Measurements from ENCODE around the gene CSF3R. TPM values are rescaled to one million over a fixed set of nuclear protein-coding genes. Genes with fewer than 3 reads are reported as not detected.
"Not testable (repeated sequence)": the region's sequence is repeated elsewhere in the genome, so short reads cannot be mapped to it uniquely, and the experiment has no call there.

The CSF3R gene
- polyA plus RNA-seq, 1 experiment = not detected

DNA sequence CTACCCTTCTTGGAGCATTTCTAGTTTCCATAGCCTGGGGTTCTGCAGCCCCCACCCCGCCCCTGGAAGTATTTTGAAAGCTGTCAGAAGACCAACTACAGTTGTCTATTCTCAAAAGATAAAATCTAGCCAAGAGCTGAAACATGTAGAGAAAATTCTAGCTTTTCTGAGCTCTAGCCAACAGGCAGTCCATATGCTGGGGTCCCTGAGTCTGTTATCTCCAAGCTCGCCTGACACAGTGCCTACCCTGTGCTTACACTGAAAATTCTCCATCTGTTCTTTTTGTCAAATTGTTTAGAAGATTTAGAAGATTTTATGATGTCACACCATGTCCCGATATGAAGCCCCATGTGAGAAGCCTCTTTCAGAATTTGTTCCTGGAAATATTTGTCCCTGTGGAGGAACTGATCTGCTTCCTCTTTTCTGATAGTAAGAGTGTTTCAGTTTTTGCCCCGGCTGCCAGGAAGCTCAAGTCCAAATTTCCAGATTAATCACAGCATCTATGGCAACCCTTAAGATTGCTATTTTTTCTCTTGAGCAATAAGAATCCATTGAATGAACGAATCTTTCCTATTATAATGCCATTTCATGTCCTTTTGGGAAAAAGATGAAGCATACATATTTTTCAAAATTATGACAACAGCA, 23.7 kb upstream of the CSF3R start:
- DNase-seq (ENCODE audit: low read depth) = no peak
- Histone ChIP-seq H3K27me3 (ENCODE audit: control insufficient read depth, insufficient read depth, low read length) (no peaks in the 10 kb centered on the region), H3K36me3 (ENCODE audit: control insufficient read depth, insufficient read depth, low read length) (no peaks in the 10 kb centered on the region), H3K4me3 (ENCODE audit: low read depth, low read length) (no peak overlapping the region)
- TF ChIP-seq, protein P1, sequence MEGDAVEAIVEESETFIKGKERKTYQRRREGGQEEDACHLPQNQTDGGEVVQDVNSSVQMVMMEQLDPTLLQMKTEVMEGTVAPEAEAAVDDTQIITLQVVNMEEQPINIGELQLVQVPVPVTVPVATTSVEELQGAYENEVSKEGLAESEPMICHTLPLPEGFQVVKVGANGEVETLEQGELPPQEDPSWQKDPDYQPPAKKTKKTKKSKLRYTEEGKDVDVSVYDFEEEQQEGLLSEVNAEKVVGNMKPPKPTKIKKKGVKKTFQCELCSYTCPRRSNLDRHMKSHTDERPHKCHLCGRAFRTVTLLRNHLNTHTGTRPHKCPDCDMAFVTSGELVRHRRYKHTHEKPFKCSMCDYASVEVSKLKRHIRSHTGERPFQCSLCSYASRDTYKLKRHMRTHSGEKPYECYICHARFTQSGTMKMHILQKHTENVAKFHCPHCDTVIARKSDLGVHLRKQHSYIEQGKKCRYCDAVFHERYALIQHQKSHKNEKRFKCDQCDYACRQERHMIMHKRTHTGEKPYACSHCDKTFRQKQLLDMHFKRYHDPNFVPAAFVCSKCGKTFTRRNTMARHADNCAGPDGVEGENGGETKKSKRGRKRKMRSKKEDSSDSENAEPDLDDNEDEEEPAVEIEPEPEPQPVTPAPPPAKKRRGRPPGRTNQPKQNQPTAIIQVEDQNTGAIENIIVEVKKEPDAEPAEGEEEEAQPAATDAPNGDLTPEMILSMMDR (IDR thresholded peaks at IDR 0.05; ENCODE audit: insufficient read depth, low read depth, low read length) = no peak
- POLR2A ChIA-PET = no interaction called here
- CTCF ChIA-PET = interaction anchor here (1.1 to 4.5 kb wide), 3 partner anchors 10 to 22 kb away, joined by 3 to 36 read pairs (median 3); no protein-coding TSS in a partner anchor

DNA sequence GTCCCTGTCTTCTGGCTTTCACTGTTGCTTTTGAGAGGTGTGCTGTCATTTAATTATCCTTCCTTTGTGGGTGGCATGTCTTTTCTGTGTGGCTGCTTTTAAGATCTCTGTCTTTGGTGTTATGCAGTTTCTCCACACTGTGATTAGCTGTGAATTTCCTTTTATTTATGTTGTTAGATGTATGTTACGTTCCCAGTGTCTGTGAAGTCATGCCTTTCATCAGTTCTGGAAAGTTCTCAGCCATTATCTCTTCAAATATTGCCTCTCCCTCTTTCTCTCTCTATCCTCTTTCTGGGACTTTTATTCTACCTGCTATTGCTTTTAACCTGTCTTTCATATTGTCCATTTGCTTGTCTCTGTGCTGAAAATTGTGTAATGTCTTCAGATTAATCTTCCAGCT, 21.0 kb upstream of the CSF3R start:
- TF ChIP-seq, protein P1 (IDR thresholded peaks at IDR 0.05; ENCODE audit: insufficient read depth, low read depth, low read length) = no peak
- H3K36me3 ChIP-seq (ENCODE audit: control insufficient read depth, insufficient read depth, low read length) = no peaks in the 10 kb centered on the region
- H3K27me3 ChIP-seq (ENCODE audit: control insufficient read depth, insufficient read depth, low read length) = no peaks in the 10 kb centered on the region
- no peak for DNase-seq (ENCODE audit: low read depth)
- no peak overlapping the region for H3K4me3 ChIP-seq (ENCODE audit: low read depth, low read length)
- CTCF ChIA-PET = interaction anchor here (2.7 kb wide), 1 partner anchor 13 kb away, joined by 12 read pairs; no protein-coding TSS in a partner anchor
- POLR2A ChIA-PET = no interaction called here

DNA sequence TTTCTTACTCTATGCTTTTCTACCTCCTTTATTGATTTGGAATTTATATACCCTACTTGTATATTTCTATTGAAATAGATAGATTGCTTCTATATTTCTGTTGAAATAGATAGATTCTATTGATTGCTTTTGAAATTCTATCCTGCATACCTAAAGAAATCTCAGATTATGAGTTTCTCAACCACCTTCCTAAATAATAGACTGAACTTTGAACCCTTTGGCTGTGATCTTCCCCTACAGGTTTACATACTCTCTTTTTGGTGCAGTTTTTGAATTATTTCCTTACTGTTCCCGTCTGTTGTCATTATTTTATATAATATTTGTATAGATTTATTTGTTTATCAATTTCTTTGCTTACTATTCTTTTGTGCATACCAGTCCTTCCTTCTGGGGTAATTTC, 20.4 kb upstream of the CSF3R start:
- Histone ChIP-seq H3K4me3 (ENCODE audit: low read depth, low read length) (no peak overlapping the region), H3K36me3 (ENCODE audit: control insufficient read depth, insufficient read depth, low read length) (no peaks in the 10 kb centered on the region), H3K27me3 (ENCODE audit: control insufficient read depth, insufficient read depth, low read length) (no peaks in the 10 kb centered on the region)
- TF ChIP-seq, protein P1 (IDR thresholded peaks at IDR 0.05; ENCODE audit: insufficient read depth, low read depth, low read length) = no peak
- POLR2A ChIA-PET = no interaction called here
- DNase-seq (ENCODE audit: low read depth) = no peak
- CTCF ChIA-PET = interaction anchor here (2.7 kb wide), 1 partner anchor 13 kb away, joined by 12 read pairs; no protein-coding TSS in a partner anchor

GRCh38 chr1:36502616-36503015, 19.9 kb upstream of the CSF3R start:
- ChIA-PET POLR2A (no interaction called here), CTCF (interaction anchor here (0.6 to 2.7 kb wide), 2 partner anchors 11 to 14 kb away, joined by 3 to 12 read pairs; no protein-coding TSS in a partner anchor)
- Histone ChIP-seq H3K4me3 (ENCODE audit: low read depth, low read length) (no peak overlapping the region), H3K27me3 (ENCODE audit: control insufficient read depth, insufficient read depth, low read length) (no peaks in the 10 kb centered on the region), H3K36me3 (ENCODE audit: control insufficient read depth, insufficient read depth, low read length) (no peaks in the 10 kb centered on the region)
- TF ChIP-seq, protein P1 (IDR thresholded peaks at IDR 0.05; ENCODE audit: insufficient read depth, low read depth, low read length) = no peak
- no peak for DNase-seq (ENCODE audit: low read depth)

GRCh38 chr1:36501911-36502310, 19.2 kb upstream of the CSF3R start:
- H3K27me3 ChIP-seq (ENCODE audit: control insufficient read depth, insufficient read depth, low read length); H3K36me3 ChIP-seq (ENCODE audit: control insufficient read depth, insufficient read depth, low read length); H3K4me3 ChIP-seq (ENCODE audit: low read depth, low read length); DNase-seq (ENCODE audit: low read depth); POLR2A ChIA-PET: not testable (repeated sequence)
- CTCF ChIA-PET = interaction anchor here (2.7 kb wide), 1 partner anchor 14 kb away, joined by 12 read pairs; no protein-coding TSS in a partner anchor

Data from BJ (cell line).